GM19099 (cell line): ENCODE data around the gene NCCRP1.

Source experiments
- POLR2A ChIP-seq: IDR thresholded peaks from 3 replicates; pipeline ENCODE4 v1.6.1; 2011; ENCODE audit warnings: low read depth; ENCODE audit not compliant: insufficient read length; ENCODE audit errors: extremely low read depth

Gene NCCRP1

GRCh38 chr19:39158646-39159260, 38.0 kb upstream of the NCCRP1 start:
- TF ChIP-seq POLR2A = no peak

GRCh38 chr19:39160523-39160861, 36.3 kb upstream of the NCCRP1 start:
- no peak for TF ChIP-seq POLR2A

GRCh38 chr19:39160889-39161672, 35.7 kb upstream of the NCCRP1 start:
- no peak for TF ChIP-seq POLR2A

GRCh38 chr19:39162441-39163043, 34.2 kb upstream of the NCCRP1 start:
- no peak for TF ChIP-seq POLR2A

GRCh38 chr19:39163621-39164020, 33.1 kb upstream of the NCCRP1 start:
- TF ChIP-seq POLR2A = no peak

GRCh38 chr19:39164289-39164688, 32.5 kb upstream of the NCCRP1 start:
- no peak for TF ChIP-seq POLR2A

GRCh38 chr19:39165857-39166256, 30.9 kb upstream of the NCCRP1 start:
- TF ChIP-seq POLR2A = no peak

GRCh38 chr19:39166571-39167391, 30.0 kb upstream of the NCCRP1 start:
- no peak for TF ChIP-seq POLR2A

GRCh38 chr19:39167461-39168257, 29.1 kb upstream of the NCCRP1 start:
- no peak for TF ChIP-seq POLR2A

- TF ChIP-seq POLR2A = no peak
Observed at GRCh38 chr19:39168258-39169142, 28.3 kb upstream of the NCCRP1 start.

GRCh38 chr19:39169143-39169810, 27.5 kb upstream of the NCCRP1 start:
- no peak for TF ChIP-seq POLR2A

- TF ChIP-seq POLR2A = no peak
Observed at GRCh38 chr19:39170386-39171231, 26.2 kb upstream of the NCCRP1 start.
